ENCODE results near the gene CELF2. TPM values are rescaled to one million over a fixed set of nuclear protein-coding genes. Genes with fewer than 3 reads are reported as not detected.

CELF2 gene
- total RNA-seq, 1 experiment from 2014 or later, result 0.27 TPM

DNA sequence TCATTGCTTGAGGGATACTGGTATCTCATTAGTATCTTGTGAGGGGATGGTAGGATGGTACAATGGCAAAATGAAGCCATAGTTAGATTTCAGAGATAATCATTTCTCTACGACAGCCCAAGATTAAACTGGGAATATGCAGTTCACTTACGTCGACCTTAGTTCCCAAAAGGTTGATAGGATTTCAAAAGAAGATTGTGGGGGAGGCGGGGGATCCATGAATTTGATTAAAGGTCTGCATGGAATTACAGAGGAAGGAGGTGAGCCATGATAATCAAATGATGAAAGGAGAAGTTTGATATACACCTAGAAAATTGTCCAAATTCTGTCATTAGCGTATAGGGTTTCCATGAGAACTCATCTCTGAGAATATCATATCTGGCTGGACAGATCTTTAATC, 206.6 kb downstream of the CELF2 start:
- Mint-ChIP-seq H3K4me1 (ENCODE audit: low read depth, unreplicated experiment) (no peaks in the 10 kb centered on the region), H3K36me3 (ENCODE audit: insufficient read depth, unreplicated experiment) (no peaks in the 10 kb centered on the region), H3K9me3 (ENCODE audit: unreplicated experiment) (no peaks in the 10 kb centered on the region), H3K27ac (ENCODE audit: unreplicated experiment) (no peak overlapping the region), H3K27me3 (ENCODE audit: insufficient read depth, unreplicated experiment) (peaks cover 20% of the 10 kb centered on the region), H3K4me3 (ENCODE audit: unreplicated experiment) (no peak overlapping the region)
- Histone ChIP-seq H3K27me3 (replicated peaks; ENCODE audit: control insufficient read depth, insufficient read depth, low read length) (peaks cover 3% of the 10 kb centered on the region), H3K4me3 (ENCODE audit: low read depth, low read length) (no peak overlapping the region), H3K9me3 (no peaks in the 10 kb centered on the region), H3K36me3 (ENCODE audit: control insufficient read depth, insufficient read depth, low read length) (no peaks in the 10 kb centered on the region), H3K4me1 (no peaks in the 10 kb centered on the region)
- BruUV-seq (replicated peaks), result no TSS peak
- DNase-seq, result no peak
- intact Hi-C loops (cut with micrococcal nuclease; ENCODE audit: unreplicated experiment), result no loop called here
- POLR2A ChIA-PET, result no interaction called here
- TF ChIP-seq, protein P1, sequence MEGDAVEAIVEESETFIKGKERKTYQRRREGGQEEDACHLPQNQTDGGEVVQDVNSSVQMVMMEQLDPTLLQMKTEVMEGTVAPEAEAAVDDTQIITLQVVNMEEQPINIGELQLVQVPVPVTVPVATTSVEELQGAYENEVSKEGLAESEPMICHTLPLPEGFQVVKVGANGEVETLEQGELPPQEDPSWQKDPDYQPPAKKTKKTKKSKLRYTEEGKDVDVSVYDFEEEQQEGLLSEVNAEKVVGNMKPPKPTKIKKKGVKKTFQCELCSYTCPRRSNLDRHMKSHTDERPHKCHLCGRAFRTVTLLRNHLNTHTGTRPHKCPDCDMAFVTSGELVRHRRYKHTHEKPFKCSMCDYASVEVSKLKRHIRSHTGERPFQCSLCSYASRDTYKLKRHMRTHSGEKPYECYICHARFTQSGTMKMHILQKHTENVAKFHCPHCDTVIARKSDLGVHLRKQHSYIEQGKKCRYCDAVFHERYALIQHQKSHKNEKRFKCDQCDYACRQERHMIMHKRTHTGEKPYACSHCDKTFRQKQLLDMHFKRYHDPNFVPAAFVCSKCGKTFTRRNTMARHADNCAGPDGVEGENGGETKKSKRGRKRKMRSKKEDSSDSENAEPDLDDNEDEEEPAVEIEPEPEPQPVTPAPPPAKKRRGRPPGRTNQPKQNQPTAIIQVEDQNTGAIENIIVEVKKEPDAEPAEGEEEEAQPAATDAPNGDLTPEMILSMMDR (IDR thresholded peaks at IDR 0.05; ENCODE audit: insufficient read depth in 1 of 2, low read depth in 1 of 2, low read length in 1 of 2, severe bottlenecking in 1 of 2, unreplicated experiment in 1 of 2), result no peak
- CTCF ChIA-PET, result no interaction called here

DNA sequence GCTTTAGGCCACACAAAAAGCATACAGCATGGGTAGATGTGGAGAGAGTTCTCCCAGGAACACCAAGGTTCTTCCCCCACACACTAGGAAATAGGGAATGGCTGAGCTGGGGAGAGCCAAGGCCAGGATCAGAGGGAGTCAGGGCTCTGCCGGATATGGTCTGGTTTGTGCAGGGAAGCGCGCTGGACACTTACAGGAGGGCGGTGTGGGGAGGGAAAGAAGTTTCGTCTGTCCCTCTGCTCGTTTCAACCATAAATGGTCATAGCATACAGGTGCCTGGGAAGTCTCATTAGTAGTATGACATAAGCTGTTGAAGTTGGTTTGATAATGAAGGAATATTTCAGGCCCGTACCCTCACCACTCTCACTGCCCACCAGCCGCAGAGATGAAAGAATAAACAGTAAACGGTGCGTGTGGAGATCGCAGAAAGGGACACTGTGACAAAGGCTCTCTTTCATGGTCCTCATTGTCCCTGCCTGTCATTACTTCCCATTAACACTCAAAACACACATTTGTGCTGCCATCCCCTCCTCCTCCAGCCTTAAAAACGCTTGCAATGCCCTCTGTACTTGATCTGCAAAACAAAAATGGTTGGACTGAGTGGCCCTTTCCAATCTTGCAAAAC, 207.2 kb downstream of the CELF2 start:
- no peaks in the 10 kb centered on the region for H3K36me3 Mint-ChIP-seq (ENCODE audit: insufficient read depth, unreplicated experiment)
- Histone ChIP-seq H3K36me3 (ENCODE audit: control insufficient read depth, insufficient read depth, low read length) (no peaks in the 10 kb centered on the region), H3K4me3 (ENCODE audit: low read depth, low read length) (no peak overlapping the region), H3K9me3 (no peaks in the 10 kb centered on the region), H3K4me1 (no peaks in the 10 kb centered on the region), H3K27me3 (replicated peaks; ENCODE audit: control insufficient read depth, insufficient read depth, low read length) (peaks cover 3% of the 10 kb centered on the region)
- no peak overlapping the region for H3K4me3 Mint-ChIP-seq (ENCODE audit: unreplicated experiment)
- no peaks in the 10 kb centered on the region for H3K4me1 Mint-ChIP-seq (ENCODE audit: low read depth, unreplicated experiment)
- DNase-seq, result no peak
- intact Hi-C loops (cut with micrococcal nuclease; ENCODE audit: unreplicated experiment), result no loop called here
- ChIA-PET POLR2A (no interaction called here), CTCF (no interaction called here)
- no TSS peak for BruUV-seq (replicated peaks)
- H3K27me3 Mint-ChIP-seq (ENCODE audit: insufficient read depth, unreplicated experiment), result peaks cover 18% of the 10 kb centered on the region
- TF ChIP-seq, protein P1 (IDR thresholded peaks at IDR 0.05; ENCODE audit: insufficient read depth in 1 of 2, low read depth in 1 of 2, low read length in 1 of 2, severe bottlenecking in 1 of 2, unreplicated experiment in 1 of 2), result no peak
- H3K27ac Mint-ChIP-seq (ENCODE audit: unreplicated experiment), result no peak overlapping the region
- no peaks in the 10 kb centered on the region for H3K9me3 Mint-ChIP-seq (ENCODE audit: unreplicated experiment)

DNA sequence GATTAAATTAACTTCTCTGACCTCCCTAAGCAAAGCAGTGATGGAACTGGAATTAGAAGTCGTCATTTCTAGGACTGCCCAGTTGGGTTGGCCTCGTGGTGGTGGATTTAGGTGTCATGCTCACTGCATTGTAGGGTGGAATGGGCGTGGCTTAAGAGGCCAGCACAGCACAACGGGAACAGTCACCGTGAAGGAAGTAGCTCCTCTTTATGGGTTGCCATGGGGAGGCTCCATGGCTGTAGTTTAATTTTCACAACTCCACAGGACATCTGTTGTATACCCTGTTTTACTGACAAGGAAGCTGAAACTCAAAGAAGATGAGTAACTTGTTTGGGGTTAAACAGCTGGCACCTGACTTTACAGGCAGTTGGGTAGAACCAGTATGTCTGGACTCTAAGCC, 208.3 kb downstream of the CELF2 start:
- no TSS peak for BruUV-seq (replicated peaks)
- Histone ChIP-seq H3K9me3 (no peaks in the 10 kb centered on the region), H3K4me3 (ENCODE audit: low read depth, low read length) (no peak overlapping the region), H3K36me3 (ENCODE audit: control insufficient read depth, insufficient read depth, low read length) (no peaks in the 10 kb centered on the region), H3K27me3 (replicated peaks; ENCODE audit: control insufficient read depth, insufficient read depth, low read length) (peaks cover 3% of the 10 kb centered on the region), H3K4me1 (no peaks in the 10 kb centered on the region)
- TF ChIP-seq, protein P1 (IDR thresholded peaks at IDR 0.05; ENCODE audit: insufficient read depth in 1 of 2, low read depth in 1 of 2, low read length in 1 of 2, severe bottlenecking in 1 of 2, unreplicated experiment in 1 of 2), result no peak
- Mint-ChIP-seq H3K4me1 (ENCODE audit: low read depth, unreplicated experiment) (no peaks in the 10 kb centered on the region), H3K27me3 (ENCODE audit: insufficient read depth, unreplicated experiment) (peaks cover 21% of the 10 kb centered on the region), H3K27ac (ENCODE audit: unreplicated experiment) (no peak overlapping the region), H3K4me3 (ENCODE audit: unreplicated experiment) (no peak overlapping the region), H3K36me3 (ENCODE audit: insufficient read depth, unreplicated experiment) (no peaks in the 10 kb centered on the region), H3K9me3 (ENCODE audit: unreplicated experiment) (no peaks in the 10 kb centered on the region)
- DNase-seq, result no peak
- intact Hi-C loops (cut with micrococcal nuclease; ENCODE audit: unreplicated experiment), result no loop called here
- POLR2A ChIA-PET, result no interaction called here
- CTCF ChIA-PET, result no interaction called here
